Type B pancreatic cell (in vitro differentiated cells): Measurements from ENCODE around the gene SCART1. TPM values are rescaled to one million over a fixed set of nuclear protein-coding genes. Genes with fewer than 3 reads are reported as not detected.
"Not testable (repeated sequence)": the region's sequence is repeated elsewhere in the genome, so short reads cannot be mapped to it uniquely, and the experiment has no call there.

Experiments used
- DNase-seq: peaks from one replicate; pipeline ENCODE4 v3.0.0; 2021; ENCODE audit warnings: mixed read lengths; ENCODE audit not compliant: unreplicated experiment; ENCODE audit errors: extremely low spot score
- H3K27ac Mint-ChIP-seq: 2 replicates; pipeline ENCODE4 v1.8.0; 2021; ENCODE audit warnings: mild to moderate bottlenecking, mixed read lengths
- H3K27me3 Mint-ChIP-seq: 2 replicates; pipeline ENCODE4 v1.8.0; 2021; ENCODE audit warnings: mixed read lengths
- H3K36me3 Mint-ChIP-seq: 2 replicates; pipeline ENCODE4 v1.8.0; 2021; ENCODE audit warnings: mixed read lengths
- H3K4me1 Mint-ChIP-seq: one replicate; pipeline ENCODE4 v1.8.0; 2021; ENCODE audit warnings: mixed read lengths; ENCODE audit not compliant: unreplicated experiment
- H3K4me3 Mint-ChIP-seq: 2 replicates; pipeline ENCODE4 v1.8.0; 2021; ENCODE audit warnings: mild to moderate bottlenecking, mixed read lengths
- H3K9me3 Mint-ChIP-seq: 2 replicates; pipeline ENCODE4 v1.8.0; 2021; ENCODE audit warnings: mixed read lengths
- CTCF ChIP-seq: fragments of 200-600 bp; sonication (generic); conservative IDR thresholded peaks from 2 replicates; pipeline ENCODE4 v1.5.0; 2021; ENCODE audit warnings: antibody characterized with exemption, mild to moderate bottlenecking
- total RNA-seq: library from RNA; stranded (reverse); gene quantifications from 2 replicates; pipeline ENCODE4 v1.2.1, GENCODE V29; 2021; ENCODE audit warnings: low replicate concordance

Gene SCART1
- total RNA-seq, 1 donor from 2014 or later = 1.4 TPM

GRCh38 chr10:133421336-133422222 lies 32.2 kb upstream of the SCART1 start:
- peaks cover 6% of the 10 kb centered on the region for H3K27me3 Mint-ChIP-seq
- TF ChIP-seq CTCF = no peak
- H3K36me3 Mint-ChIP-seq = peaks cover 4% of the 10 kb centered on the region
- no peak overlapping the region for H3K27ac Mint-ChIP-seq
- H3K4me3 Mint-ChIP-seq = no peak overlapping the region
- H3K9me3 Mint-ChIP-seq = no peaks in the 10 kb centered on the region
- H3K4me1 Mint-ChIP-seq = no peaks in the 10 kb centered on the region
- DNase-seq = no peak

GRCh38 chr10:133422223-133422806 lies 31.4 kb upstream of the SCART1 start:
- Mint-ChIP-seq H3K4me3 (peak overlapping the region; percentile 20), H3K27me3 (peaks cover 6% of the 10 kb centered on the region), H3K36me3 (peaks cover 4% of the 10 kb centered on the region), H3K27ac (no peak overlapping the region), H3K9me3 (no peaks in the 10 kb centered on the region), H3K4me1 (no peaks in the 10 kb centered on the region)
- no peak for TF ChIP-seq CTCF
- no peak for DNase-seq

GRCh38 chr10:133422807-133423771 lies 30.7 kb upstream of the SCART1 start:
- Mint-ChIP-seq H3K27me3 (peaks cover 6% of the 10 kb centered on the region), H3K9me3 (no peaks in the 10 kb centered on the region), H3K27ac (no peak overlapping the region), H3K4me1 (no peaks in the 10 kb centered on the region), H3K4me3 (peak overlapping the region; percentile 49), H3K36me3 (peaks cover 4% of the 10 kb centered on the region)
- no peak for DNase-seq
- no peak for TF ChIP-seq CTCF

- DNase-seq, H3K27ac Mint-ChIP-seq, H3K27me3 Mint-ChIP-seq, H3K36me3 Mint-ChIP-seq, H3K9me3 Mint-ChIP-seq, H3K4me3 Mint-ChIP-seq, H3K4me1 Mint-ChIP-seq: not testable (repeated sequence)
Observed at GRCh38 chr10:133424102-133424501, 29.6 kb upstream of the SCART1 start.

GRCh38 chr10:133424601-133425000 lies 29.1 kb upstream of the SCART1 start, which contains the start of gene SPRN:
Gene SPRN (minus strand): TSS chr10:133424625. CDS start chr10:133423681, 944 bp downstream.
- H3K36me3 Mint-ChIP-seq, H3K4me1 Mint-ChIP-seq, H3K27me3 Mint-ChIP-seq, H3K27ac Mint-ChIP-seq, H3K9me3 Mint-ChIP-seq, DNase-seq: not testable (repeated sequence)
- H3K4me3 Mint-ChIP-seq = peak within 1 kb of the TSS; percentile 49

GRCh38 chr10:133429571-133429970 lies 24.2 kb upstream of the SCART1 start:
- not testable (repeated sequence) for H3K36me3 Mint-ChIP-seq, DNase-seq, H3K4me1 Mint-ChIP-seq, H3K4me3 Mint-ChIP-seq, H3K27me3 Mint-ChIP-seq, H3K27ac Mint-ChIP-seq, H3K9me3 Mint-ChIP-seq

- DNase-seq, H3K4me3 Mint-ChIP-seq, H3K27ac Mint-ChIP-seq, H3K36me3 Mint-ChIP-seq, H3K27me3 Mint-ChIP-seq, H3K4me1 Mint-ChIP-seq, H3K9me3 Mint-ChIP-seq: not testable (repeated sequence)
Observed at GRCh38 chr10:133431888-133432613, 21.7 kb upstream of the SCART1 start.

- H3K27me3 Mint-ChIP-seq, H3K4me1 Mint-ChIP-seq, DNase-seq, H3K4me3 Mint-ChIP-seq, H3K9me3 Mint-ChIP-seq, H3K27ac Mint-ChIP-seq, H3K36me3 Mint-ChIP-seq: not testable (repeated sequence)
Observed at GRCh38 chr10:133432789-133433188, 21.0 kb upstream of the SCART1 start.
